HepG2 (cell line): ENCODE data around the gene DELE1.

Experiments used
- CTCF ChIP-seq: sonication (generic); formaldehyde crosslinking; IDR thresholded peaks from 2 replicates; pipeline ENCODE4 v1.5.0; 2020; ENCODE audit warnings: mild to moderate bottlenecking, missing genetic modification reagents, moderate library complexity
- GTF2F1 ChIP-seq: fragments of 150-350 bp; IDR thresholded peaks from 2 replicates; pipeline ENCODE4 v1.6.1; 2014; ENCODE audit warnings: low read length
- KDM4B ChIP-seq: sonication (generic); formaldehyde crosslinking; IDR thresholded peaks from 2 replicates; pipeline ENCODE4 v1.4.0; 2020; ENCODE audit warnings: missing genetic modification reagents
- NFRKB ChIP-seq: fragments of 450-650 bp; IDR thresholded peaks from 2 replicates; pipeline ENCODE4 v1.6.1; 2017
- SAFB2 ChIP-seq: sonication (generic); formaldehyde crosslinking; IDR thresholded peaks from 2 replicates; pipeline ENCODE4 v1.5.1; 2020; ENCODE audit warnings: missing genetic modification reagents, low read depth, mild to moderate bottlenecking, borderline replicate concordance
- SMAD3 ChIP-seq: sonication (generic); formaldehyde crosslinking; IDR thresholded peaks from 2 replicates; pipeline ENCODE4 v1.4.0; 2020; ENCODE audit warnings: missing genetic modification reagents
- THRA ChIP-seq: sonication (generic); formaldehyde crosslinking; IDR thresholded peaks from 2 replicates; pipeline ENCODE4 v1.4.0; 2020; ENCODE audit warnings: missing genetic modification reagents, borderline replicate concordance
- ZNF558 ChIP-seq: sonication (generic); formaldehyde crosslinking; IDR thresholded peaks from 2 replicates; pipeline ENCODE4 v1.9.0; 2022; ENCODE audit warnings: mild to moderate bottlenecking, missing genetic modification reagents, borderline replicate concordance

- TF ChIP-seq THRA (CRISPR knock-in tag) (no peak), SAFB2 (no peak), NFRKB (no peak), CTCF (CRISPR knock-in tag) (no peak), SMAD3 (CRISPR knock-in tag) (no peak), GTF2F1 (no peak), ZNF558 (no peak), KDM4B (CRISPR knock-in tag) (no peak)
Measured at GRCh38 chr5:141958546-141959172, 35.0 kb downstream of the DELE1 start.
